Tibial nerve (tissue), 3 donors: Measurements from ENCODE around the gene TLN1.

Experiments used
- EP300 ChIP-seq, 2 donors: sonication (generic); formaldehyde crosslinking; IDR thresholded peaks; one replicate each; pipeline ENCODE4 v1.6.1; 2017; ENCODE audit warnings: antibody characterized with exemption in 2 of 2, mild to moderate bottlenecking in 1 of 2
- POLR2A ChIP-seq, 2 donors: fragments of 450-650 bp; IDR thresholded peaks; one replicate each; pipeline ENCODE4 v1.6.1; 2017; ENCODE audit warnings: antibody characterized with exemption in 2 of 2, mild to moderate bottlenecking in 2 of 2, moderate library complexity in 2 of 2

DNA sequence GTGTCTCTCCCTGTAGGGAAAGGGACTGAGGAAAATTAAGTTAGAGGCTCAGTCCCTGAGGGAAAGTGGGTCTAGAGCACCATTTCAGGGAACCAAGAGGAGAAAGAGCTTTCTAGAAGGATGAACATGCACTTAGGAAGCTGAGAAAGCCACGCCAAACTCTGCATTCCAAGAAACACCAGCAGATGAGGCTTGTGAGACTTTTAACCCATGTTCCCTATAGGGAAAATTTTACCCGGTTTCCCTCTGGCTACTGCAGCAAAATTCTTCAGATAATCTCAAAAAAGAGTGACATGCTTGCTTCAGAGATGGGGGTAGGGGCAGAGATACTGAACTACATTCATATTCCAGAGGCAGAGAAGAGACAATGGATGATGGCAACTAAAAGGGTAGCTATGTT lies 8.6 kb downstream of the TLN1 start:
- no peak for TF ChIP-seq POLR2A (IDR thresholded peaks at IDR 0.05)
- no peak for TF ChIP-seq EP300 (IDR thresholded peaks at IDR 0.05)
